ENCODE data around the gene C1orf21. TPM values are rescaled to one million over a fixed set of nuclear protein-coding genes. Genes with fewer than 3 reads are reported as not detected.
A peak's percentile ranks its signal among the peaks of the same experiment; 100 is the strongest.

Gene C1orf21
- total RNA-seq, 4 donors from 2014 or later = 36.3 to 115 (median 79.4) TPM

- Histone ChIP-seq H3K4me3 (no peak overlapping the region), H3K9me3 (no peaks in the 10 kb centered on the region), H3K4me1 (peaks cover 0 to 15% (median 2%) of the 10 kb centered on the region in 4 donors), H3K27me3 (no peaks in the 10 kb centered on the region), H3K36me3 (peaks cover 0 to 5% (median 0%) of the 10 kb centered on the region in 3 donors), H3K27ac (no peak overlapping the region)
- TF ChIP-seq POLR2A (IDR thresholded peaks at IDR 0.05) = no peak
- TF ChIP-seq CTCF (IDR thresholded peaks at IDR 0.05) = no peak
- no peak for DNase-seq
Observed at GRCh38 chr1:184531296-184531695, 144.5 kb downstream of the C1orf21 start.

GRCh38 chr1:184532199-184532598, 145.4 kb downstream of the C1orf21 start:
- Histone ChIP-seq H3K36me3 (peaks cover 0 to 7% (median 0%) of the 10 kb centered on the region in 3 donors), H3K27me3 (no peaks in the 10 kb centered on the region), H3K27ac (no peak overlapping the region), H3K9me3 (no peaks in the 10 kb centered on the region), H3K4me3 (no peak overlapping the region), H3K4me1 (peaks cover 0 to 15% (median 2%) of the 10 kb centered on the region in 4 donors)
- TF ChIP-seq POLR2A (IDR thresholded peaks at IDR 0.05) (no peak), CTCF (IDR thresholded peaks at IDR 0.05) (no peak)
- no peak for DNase-seq

GRCh38 chr1:184533049-184533448, 146.2 kb downstream of the C1orf21 start:
- Histone ChIP-seq H3K27me3 (no peaks in the 10 kb centered on the region), H3K9me3 (no peaks in the 10 kb centered on the region), H3K36me3 (peaks cover 0 to 7% (median 0%) of the 10 kb centered on the region in 3 donors), H3K4me3 (no peak overlapping the region), H3K4me1 (peaks cover 0 to 15% (median 2%) of the 10 kb centered on the region in 4 donors), H3K27ac (peak overlapping the region in 1 of 4 donors; percentile 82)
- no peak for DNase-seq
- TF ChIP-seq CTCF (IDR thresholded peaks at IDR 0.05) (no peak), POLR2A (IDR thresholded peaks at IDR 0.05) (no peak)

GRCh38 chr1:184533915-184534314, 147.1 kb downstream of the C1orf21 start:
- Histone ChIP-seq H3K36me3 (peaks cover 0 to 7% (median 0%) of the 10 kb centered on the region in 3 donors), H3K4me1 (peaks cover 0 to 15% (median 2%) of the 10 kb centered on the region in 4 donors), H3K4me3 (no peak overlapping the region), H3K27me3 (no peaks in the 10 kb centered on the region), H3K9me3 (peaks cover 0 to 3% (median 0%) of the 10 kb centered on the region in 4 donors), H3K27ac (peak overlapping the region in 2 of 4 donors; percentile 45 to 82)
- no peak for TF ChIP-seq POLR2A (IDR thresholded peaks at IDR 0.05)
- no peak for TF ChIP-seq CTCF (IDR thresholded peaks at IDR 0.05)
- DNase-seq = no peak

- H3K4me3 ChIP-seq = no peak overlapping the region
- DNase-seq = no peak
- H3K9me3 ChIP-seq = peaks cover 0 to 3% (median 0%) of the 10 kb centered on the region in 4 donors
- no peaks in the 10 kb centered on the region for H3K27me3 ChIP-seq
- peak overlapping the region; percentile 40 to 82 (median 69) for H3K27ac ChIP-seq
- H3K4me1 ChIP-seq = peaks cover 0 to 15% (median 2%) of the 10 kb centered on the region in 4 donors
- TF ChIP-seq CTCF (IDR thresholded peaks at IDR 0.05) (no peak), POLR2A (IDR thresholded peaks at IDR 0.05) (no peak)
- H3K36me3 ChIP-seq = peaks cover 0 to 7% (median 0%) of the 10 kb centered on the region in 3 donors
Observed at GRCh38 chr1:184534690-184535089, 147.9 kb downstream of the C1orf21 start.

Data from Peyer's patch (tissue), 4 donors.